DMS79 (cell line): ENCODE data around the gene FGF5.
"Not testable (repeated sequence)": the region's sequence is repeated elsewhere in the genome, so short reads cannot be mapped to it uniquely, and the experiment has no call there.

Experiments used
- DNase-seq: peaks from one replicate; lab custom pipeline; 2025; lab: John Stamatoyannopoulos, UW

FGF5 gene

DNA sequence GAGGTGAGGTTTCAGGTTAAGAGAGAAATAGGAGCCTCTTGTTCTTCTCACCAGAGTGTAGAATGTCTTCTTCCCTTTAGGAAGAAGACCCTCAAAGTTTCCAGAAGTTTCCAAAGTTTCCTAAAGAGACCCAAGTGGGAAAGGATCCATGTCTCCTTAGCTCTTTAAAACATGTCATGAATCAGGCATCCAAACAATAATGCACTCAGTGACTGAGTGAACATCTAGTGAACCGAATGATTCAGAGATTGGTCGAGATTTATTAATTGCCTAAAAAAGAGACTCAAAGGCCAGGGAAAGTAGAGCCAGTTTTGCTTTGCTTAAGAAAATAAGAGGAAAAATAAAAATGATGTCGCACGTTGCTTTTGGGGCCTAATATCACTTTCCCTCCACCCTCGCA, 29.4 kb downstream of the FGF5 start:
- DNase-seq: no peak

DNA sequence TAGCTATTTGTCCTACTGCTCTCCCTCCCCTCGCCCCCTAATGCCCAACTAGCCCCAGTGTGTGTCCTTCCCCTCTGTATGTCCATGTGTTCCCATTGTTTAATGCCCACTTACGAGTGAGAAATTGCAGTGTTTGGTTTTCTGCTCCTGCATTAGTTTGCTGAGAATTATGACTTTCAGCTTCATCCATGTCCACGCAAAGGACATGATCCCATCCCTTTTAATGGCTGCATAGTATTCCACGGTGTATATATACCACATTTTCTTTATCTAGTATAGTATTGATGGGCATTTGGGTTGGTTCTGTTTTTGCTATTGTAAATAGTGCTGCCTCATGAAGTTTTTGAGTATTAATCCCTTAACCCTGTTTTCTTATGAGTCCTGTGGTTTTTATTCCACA, 35.4 kb downstream of the FGF5 start:
- DNase-seq: no peak

DNA sequence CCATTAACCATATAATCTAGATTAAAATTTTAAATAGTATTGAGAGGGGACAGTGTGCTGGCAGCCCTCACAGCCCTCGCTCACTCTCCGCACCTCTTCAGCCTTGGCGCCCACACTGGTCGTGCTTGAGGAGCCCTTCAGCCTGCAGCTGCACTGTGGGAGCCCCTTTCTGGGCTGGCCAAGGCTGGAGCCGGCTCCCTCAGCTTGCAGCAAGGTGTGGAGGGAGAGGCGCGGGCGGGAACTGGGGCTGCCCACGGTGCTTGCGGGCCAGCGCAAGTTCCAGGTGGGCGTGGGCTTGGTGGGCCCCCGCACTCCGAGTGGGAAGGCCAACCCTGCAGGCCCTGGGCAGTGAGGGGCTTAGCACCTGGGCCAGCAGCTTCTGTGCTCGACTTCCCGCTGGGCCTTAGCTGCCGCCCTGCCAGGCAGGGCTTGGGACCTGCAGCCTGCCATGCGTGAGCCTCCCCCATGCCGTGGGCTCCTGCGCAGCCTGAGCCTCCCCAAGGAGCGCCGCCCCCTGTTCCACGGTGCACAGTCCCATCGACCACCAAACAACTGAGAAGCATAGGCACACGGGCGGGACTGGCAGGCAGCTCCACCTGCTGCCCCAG, 36.3 kb downstream of the FGF5 start:
- no peak for DNase-seq

DNA sequence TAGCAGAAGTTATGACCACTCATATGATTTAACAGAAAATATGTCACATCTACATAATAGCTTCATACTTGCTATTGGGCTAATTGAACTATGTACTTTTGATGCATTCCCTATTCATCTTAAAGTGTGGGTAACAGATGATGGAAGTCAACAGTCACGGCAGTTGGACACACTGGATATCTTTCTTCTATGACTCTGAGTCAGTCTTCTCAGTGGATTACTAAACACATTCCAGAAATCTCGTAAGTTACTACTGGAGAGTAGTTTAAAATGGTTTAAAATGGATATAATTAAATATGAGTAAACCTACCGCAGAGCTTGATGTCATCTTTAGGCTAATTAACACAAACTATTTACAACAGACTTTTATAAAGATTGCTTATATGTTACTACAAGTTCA, 39.0 kb downstream of the FGF5 start:
- no peak for DNase-seq

DNA sequence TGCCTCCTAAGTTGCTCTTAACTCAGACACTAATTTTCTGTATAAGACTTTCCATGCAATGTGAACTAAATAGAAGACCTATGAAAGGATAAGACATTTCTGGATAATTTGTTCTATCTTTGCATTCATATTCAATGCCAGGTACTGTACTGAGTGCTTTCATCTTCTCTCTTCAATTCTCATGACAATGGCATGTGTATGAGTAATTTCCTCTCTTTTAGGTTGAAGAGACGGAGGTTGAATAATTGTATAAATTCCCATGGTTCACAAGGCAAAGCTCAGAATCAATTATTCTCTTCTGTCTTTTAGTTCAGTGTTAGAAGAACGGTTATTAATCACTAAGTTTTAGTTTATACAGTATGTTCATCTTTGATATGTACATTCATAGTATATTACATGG, 39.8 kb downstream of the FGF5 start:
- no peak for DNase-seq

DNA sequence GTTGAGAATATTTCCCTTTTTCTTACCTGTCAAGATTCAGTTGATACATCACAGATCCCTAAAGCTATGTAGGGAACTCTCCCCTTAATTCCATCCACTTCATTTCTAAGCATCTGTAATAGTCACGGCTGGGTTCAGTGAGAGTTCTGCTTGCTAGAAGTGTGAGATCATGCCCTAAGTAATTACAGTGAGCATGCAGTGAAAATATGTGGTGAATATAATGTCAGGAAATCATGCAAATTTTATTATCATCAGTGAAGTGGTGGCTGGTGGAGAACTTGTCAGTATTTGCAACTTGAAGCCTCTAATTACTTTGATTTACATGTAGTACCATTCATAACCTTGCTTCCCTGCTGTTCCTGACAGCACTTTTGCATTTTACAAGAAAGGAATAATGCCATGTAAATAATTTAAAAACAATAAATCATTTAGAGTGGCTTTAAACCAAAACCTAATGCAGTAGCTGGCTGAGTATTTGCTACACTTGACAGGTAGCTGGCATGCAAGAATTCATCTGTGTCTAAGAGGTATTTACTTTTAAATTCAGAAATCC, 40.8 kb downstream of the FGF5 start:
- peak; percentile 89 for DNase-seq

DNA sequence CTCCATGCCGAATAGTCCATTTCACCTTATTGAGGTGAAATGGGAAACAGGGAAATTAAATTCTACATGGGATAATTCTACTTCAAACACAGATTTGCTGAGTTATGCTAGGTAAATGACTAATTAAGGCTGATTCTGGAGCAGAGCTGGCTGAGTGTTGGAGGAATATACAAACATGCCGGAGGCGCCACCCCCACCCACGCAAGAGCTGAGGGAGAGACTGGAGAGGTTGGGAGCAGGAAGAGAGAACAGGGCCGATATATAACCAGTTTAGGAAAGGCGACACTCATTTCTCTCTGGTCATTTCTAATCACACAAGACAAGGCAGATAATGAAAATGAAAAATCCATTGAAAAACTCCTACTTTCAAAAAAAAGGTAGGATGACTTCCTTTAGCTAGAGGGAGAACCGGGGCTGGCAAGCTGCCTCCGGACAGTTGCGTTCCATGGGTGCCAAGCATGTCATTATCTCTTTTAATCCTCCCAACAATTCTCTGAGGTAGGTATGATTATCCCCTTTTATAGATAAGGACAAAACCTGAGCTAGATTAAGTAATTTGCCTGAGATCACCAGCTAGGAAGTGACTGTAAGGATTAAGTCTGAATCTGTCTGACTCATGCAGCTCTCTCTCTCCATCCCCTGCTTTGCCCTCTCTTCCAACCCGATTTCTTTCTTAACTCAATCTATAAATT, 41.5 kb downstream of the FGF5 start:
- DNase-seq: no peak

DNA sequence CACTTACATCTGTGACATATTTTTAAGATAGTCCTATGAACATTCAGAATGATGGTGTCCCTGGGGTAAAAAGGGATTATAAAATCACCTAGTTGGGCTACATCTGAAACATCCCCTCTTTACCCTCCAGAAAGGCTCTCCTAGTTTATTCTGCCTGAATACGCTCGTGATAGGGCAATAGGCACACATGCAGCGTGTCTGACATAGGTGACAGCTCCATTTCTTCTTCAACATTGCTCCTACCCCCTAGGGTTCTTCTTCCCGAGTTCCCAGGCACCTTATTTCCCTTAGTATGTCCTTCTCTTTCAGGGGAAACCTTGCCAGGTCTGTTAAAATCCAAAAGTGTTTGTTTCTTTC, 42.0 kb downstream of the FGF5 start:
- no peak for DNase-seq

DNA sequence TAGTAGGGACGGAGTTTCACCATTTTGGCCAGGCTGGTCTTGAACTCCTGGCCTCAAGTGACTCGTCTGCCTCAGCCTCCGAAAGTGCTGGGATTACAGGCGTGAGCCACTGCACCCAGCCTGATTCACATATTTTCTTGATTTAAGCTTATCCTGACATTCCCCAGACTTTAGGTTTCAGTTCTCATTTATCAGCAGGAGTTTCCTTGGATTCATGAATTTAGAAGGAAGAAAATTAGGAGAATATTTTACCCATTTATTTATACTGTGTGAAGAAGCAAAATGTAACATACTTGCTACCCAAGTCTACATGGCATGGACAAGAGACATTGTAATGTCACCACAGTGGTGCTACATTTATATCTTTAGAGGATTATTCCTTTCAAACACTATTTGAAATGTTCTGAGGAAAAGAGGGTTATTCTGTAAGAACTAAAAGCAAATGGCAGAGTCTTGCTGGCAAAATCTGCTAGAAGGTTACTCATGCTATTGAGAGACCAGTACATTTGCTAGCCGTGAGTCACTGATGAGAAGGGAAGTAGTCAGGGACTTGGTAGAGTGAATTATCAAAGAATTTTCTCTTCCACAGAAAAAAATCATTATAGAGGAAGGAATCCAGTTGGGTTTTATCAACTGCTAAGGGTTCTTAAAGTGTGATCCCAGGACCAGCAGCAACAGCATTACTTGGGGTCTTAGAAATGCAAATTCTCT, 43.0 kb downstream of the FGF5 start:
- no peak for DNase-seq

DNA sequence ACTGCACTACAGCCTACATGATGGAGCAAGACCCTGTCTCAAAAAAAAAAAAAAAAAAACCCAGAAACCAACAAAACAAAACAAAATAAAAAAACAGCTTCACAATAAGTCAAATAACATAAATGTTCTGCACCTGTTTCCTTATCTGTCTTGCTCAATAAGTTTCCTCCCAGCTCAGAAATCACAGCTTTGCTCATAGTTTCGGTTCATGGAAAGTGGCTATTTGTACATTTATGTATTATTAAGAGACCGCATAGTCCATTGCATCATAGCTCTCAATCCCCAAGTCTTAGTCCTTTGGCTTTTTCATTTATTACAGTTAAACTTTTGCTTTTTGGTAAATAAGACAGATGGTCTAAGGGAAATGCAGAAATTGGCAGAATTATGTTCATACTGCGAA, 44.7 kb downstream of the FGF5 start:
- DNase-seq: no peak

DNA sequence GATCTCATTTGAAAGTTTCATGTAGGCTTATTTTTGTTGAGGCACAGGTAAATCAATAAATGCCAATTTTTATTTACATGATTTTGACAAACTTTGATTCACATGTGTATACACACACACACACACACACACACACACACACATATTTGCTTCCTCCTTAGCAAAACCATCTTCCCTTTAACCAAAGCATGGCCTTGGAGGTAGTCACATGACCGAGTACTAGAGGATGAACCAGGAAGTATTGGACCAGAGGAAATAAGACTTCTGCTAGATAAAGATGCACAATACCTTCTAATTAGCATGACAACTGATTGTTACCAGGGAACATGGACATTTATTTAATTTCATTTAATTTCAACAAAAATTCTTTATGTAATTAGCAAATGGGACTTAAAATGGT, 45.7 kb downstream of the FGF5 start:
- no peak for DNase-seq

DNA sequence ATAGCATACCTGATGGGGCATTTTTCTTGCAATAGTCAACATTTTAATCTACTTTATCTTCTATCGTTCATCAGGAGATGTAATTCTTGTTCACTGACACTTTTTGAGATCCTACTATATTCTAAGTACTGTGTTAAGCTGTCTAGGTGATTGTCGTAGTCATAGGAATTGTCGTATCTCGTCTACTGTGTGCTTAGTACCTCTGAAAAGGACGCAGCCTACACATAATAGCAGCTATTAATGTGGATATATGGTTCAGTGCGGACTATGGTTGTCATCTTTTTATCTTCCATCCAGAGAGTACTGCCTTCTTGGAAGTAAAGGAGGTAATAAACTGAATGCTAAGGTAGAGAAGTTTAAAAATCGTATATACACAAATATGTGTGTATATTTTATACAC, 47.2 kb downstream of the FGF5 start:
- no peak for DNase-seq

DNA sequence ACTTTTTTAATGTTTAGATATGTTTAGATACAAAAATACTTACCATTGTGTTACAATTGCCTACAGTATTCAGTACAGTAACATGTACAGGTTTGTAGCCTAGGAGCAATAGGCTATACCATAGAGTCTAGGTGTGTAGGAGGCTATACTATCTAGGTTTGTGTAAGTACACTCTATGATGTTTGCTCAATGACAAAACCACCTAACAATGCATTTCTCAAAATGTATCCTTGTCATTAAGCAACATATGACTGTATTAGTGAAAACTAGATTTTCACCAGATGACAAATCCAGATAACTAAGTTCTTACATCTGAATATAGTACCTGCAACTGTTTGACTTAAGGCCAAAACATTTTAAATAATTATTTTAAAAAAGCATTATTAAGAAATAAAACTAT, 49.4 kb downstream of the FGF5 start:
- not testable (repeated sequence) for DNase-seq

DNA sequence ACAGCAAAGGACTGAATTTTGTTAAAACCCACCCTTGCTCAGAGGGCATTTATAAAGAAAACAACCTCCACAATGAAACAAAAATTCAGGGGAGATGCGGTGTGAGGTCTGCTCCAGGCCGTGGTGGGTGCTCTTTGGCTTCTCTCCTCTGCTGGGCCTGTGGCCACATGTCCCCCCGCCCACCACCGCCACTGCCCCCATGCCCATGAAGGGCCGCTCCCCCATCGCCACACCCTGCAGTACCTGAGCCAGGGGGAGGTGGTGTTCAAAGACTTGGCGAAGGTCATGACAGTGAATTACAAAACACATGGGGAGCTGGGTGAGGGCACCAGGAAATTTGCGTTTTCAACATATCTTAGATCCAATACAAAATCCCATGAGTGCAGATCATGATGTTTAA, 54.9 kb downstream of the FGF5 start:
- no peak for DNase-seq

DNA sequence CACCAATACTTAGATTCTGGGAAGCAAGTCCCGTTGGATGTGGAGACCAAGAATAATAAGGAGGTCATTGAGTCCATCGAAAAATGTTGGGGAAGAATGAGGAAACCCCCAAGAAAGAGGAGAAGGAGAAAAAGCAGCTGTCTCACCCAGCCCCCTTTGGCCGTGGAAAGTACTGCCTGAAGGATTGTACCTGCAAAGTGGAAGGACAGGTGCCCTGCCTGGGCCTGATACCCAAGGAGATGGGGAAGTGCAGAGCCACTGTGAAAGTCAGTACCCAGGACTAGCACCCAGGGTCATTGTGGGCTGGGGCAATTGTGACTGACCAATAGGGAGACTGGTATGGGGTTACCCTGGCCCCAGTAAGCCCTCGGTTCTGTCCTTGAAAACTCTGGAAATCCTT, 55.3 kb downstream of the FGF5 start:
- DNase-seq: no peak

DNA sequence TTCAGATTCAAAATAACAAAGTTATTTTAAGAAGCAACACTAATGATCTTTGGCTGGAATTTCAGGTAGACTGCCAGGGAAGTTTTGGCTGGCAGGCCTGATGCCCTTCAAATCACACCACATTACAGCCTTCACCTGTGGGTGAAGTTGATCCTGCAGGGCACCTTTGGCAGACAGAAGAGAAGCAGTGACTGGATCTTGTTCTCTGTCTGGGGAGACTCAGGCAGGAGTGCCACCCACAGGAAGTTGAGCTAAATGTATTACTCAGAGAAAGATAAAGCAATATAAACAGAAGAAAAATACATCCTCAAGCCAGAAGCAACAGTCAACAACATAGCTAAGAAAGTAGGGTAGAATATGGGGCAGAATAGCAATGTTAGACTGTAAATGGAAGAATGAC, 56.3 kb downstream of the FGF5 start:
- DNase-seq: no peak

DNA sequence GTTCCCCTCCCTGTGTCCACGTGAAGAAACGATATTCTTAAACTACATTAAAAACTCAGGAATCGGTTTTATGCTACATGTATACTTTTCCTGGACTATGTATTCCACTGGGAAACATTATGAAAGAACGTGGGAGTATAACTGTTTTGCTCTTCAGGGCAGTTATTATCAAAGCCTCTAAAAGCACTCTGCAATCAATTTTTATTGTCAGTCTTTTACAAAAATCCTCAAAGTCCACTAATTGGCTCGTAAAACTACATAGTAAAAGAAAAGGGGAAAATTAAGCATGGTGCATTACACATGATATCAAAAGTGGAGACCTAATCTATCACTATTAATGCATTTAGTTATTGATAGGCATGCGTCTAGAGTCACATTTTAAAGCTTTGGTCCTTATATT, 57.7 kb downstream of the FGF5 start:
- DNase-seq: no peak

DNA sequence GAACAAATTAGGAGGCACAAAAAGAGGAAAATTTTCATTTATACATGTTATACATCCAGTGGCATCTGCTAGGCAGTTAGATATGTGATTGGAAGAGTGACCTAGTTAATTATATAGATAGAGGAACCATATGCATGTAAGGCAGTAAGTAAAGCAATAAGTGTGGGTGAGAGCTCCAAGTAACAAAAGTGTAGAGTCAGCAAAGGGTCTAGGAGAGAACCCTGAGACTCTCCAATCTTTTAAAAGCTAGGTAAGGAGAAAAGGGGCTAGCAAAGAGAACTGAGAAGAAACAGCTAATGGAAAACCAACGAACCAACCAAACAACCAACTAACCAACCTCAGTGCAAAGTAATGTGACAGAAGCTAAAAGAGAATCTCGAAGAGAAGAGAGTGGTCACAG, 65.2 kb downstream of the FGF5 start:
- no peak for DNase-seq

DNA sequence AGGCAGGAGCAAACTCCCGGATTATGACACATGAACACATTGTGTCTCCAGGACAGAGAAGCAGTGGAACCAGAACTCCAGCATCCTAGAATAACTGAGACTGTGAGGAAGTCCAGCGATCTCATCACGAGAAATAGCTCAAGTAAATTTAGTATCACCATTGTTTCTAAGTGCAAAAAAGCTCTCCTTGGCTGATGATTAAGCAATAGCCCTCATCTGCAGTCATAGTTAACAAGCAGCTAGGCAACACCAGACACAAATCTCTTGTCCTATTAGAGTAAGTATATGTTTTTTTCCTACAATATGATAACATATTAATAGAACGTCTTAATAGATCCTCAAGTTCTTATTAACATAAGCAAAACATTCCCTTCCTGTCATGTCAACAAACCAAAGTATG, 66.7 kb downstream of the FGF5 start:
- DNase-seq: no peak

DNA sequence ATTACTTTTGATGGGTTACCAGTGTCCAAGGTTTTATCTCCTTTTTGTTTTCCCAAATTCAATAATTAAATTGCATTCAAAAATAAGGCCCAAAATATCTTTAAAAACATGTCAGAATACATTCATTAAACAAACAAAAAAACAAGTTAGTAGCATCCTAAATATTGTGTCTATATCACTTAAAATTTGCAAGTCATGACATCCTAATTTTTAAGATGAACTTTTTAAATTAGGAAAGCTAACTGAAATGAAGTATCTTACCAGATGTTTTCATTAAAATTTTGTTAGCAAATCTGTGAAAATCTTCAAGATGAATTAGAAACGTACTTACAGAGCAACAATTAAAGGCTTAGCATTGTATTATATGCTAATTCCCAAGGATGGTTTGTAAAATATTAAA, 68.1 kb downstream of the FGF5 start:
- no peak for DNase-seq

DNA sequence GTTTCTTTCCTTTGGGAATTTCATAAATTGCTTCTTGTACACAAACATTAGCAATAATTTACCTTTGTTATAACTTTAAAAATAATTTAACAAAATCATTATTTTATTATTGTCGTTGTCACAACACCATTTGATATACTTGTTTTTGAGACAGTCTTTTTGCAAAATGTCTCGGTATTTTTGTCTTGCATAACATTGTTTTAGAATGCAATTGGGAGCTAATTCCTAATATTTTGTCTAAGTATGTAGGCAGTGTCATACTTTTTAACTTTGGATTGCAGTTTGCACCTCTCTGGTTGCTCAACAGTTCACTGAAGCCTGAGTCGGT, 68.7 kb downstream of the FGF5 start:
- no peak for DNase-seq

DNA sequence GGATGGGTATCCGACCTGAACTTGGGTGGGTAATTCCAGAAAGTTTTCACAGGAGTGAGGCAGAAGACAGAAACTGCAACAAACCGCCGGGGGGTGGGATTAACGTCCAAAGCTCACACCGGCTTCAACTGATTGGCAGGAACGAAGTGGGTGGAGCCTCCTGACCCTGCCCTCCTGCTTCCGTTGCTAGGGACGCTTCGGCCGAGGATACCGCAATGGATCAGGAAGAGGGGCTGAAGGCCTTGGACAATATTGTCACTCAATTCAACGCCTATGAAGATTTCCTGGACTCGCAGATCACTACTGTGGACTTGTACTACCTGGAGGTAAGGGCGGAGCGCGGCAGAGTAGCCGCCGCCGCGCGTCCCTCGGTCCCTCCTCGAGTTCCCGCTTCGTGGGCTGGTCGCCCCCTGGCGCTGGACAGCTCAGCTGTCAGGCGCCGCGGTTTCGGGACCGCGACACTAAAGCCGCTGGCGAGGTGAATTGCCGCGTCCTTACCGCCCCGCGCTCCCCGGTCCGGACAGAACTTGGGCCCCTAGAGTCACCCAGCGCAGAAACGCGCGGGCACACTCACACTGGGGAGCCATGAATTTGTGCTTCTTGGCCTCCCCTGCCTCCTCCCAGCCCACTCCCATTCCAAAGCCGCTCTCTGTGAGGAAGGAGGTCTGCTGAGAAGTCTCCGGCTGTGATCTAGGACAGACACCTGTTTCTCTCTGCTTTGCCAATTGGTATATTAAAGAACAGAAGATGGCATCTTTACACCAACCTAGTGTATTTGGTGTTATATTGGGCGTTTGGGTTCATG, 69.3 kb downstream of the FGF5 start, which contains the start of gene CFAP299:
Gene CFAP299 (plus strand): TSS at position 177 of the 805 bp plus-strand sequence.
- no peak for DNase-seq

DNA sequence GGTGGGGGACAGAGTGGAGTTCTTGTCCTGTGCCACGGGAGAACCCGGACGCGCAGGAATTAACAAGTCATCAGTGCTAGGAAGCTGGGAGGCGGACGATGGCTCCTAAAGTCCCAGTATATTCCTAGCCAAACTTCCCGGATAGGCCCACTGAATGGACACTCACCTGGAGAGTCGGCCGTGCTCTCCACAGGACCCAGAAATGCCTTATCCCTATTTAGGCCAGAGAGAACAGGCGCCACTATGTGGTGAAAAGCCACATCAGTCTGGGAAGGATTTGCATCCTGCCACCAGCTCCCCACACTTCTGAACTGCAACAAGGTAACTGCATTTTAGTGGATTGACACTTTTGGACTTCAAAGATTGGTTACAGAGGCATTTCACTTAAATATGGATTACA, 70.1 kb downstream of the FGF5 start:
- DNase-seq: peak; percentile 1
